ENCODE data around the gene NEAT1.
A peak's percentile ranks its signal among the peaks of the same experiment; 100 is the strongest.
"Not testable (repeated sequence)": the region's sequence is repeated elsewhere in the genome, so short reads cannot be mapped to it uniquely, and the experiment has no call there.

The NEAT1 gene

GRCh38 chr11:65438257-65439151, 15.9 kb downstream of the NEAT1 start:
- Mint-ChIP-seq H3K27me3 (ENCODE audit: low read depth) (no peaks in the 10 kb centered on the region), H3K36me3 (ENCODE audit: low read depth) (peaks cover 68% of the 10 kb centered on the region), H3K27ac (peak overlapping the region; percentile 1), H3K4me3 (no peak overlapping the region), H3K4me1 (ENCODE audit: low read depth) (peaks cover 66% of the 10 kb centered on the region), H3K9me3 (no peaks in the 10 kb centered on the region)

GRCh38 chr11:65439331-65440181, 17.0 kb downstream of the NEAT1 start:
- Mint-ChIP-seq H3K9me3 (no peaks in the 10 kb centered on the region), H3K4me3 (no peak overlapping the region), H3K27ac (peak overlapping the region; percentile 65), H3K36me3 (ENCODE audit: low read depth) (peaks cover 67% of the 10 kb centered on the region), H3K27me3 (ENCODE audit: low read depth) (no peaks in the 10 kb centered on the region), H3K4me1 (ENCODE audit: low read depth) (peaks cover 64% of the 10 kb centered on the region)

- Mint-ChIP-seq H3K9me3 (no peaks in the 10 kb centered on the region), H3K36me3 (ENCODE audit: low read depth) (peaks cover 54% of the 10 kb centered on the region)
Measured at GRCh38 chr11:65440831-65441499, 18.4 kb downstream of the NEAT1 start.

GRCh38 chr11:65442842-65443331, 20.3 kb downstream of the NEAT1 start:
- Mint-ChIP-seq H3K27ac (peak overlapping the region; percentile 68), H3K4me1 (ENCODE audit: low read depth) (peaks cover 45% of the 10 kb centered on the region), H3K4me3 (peak overlapping the region; percentile 17), H3K36me3 (ENCODE audit: low read depth) (peaks cover 37% of the 10 kb centered on the region), H3K27me3 (ENCODE audit: low read depth) (no peaks in the 10 kb centered on the region), H3K9me3 (no peaks in the 10 kb centered on the region)

More at GRCh38 chr11:65440831-65441499, 18.4 kb downstream of the NEAT1 start:
- Mint-ChIP-seq H3K27me3 (ENCODE audit: low read depth) (no peaks in the 10 kb centered on the region), H3K4me1 (ENCODE audit: low read depth) (peaks cover 55% of the 10 kb centered on the region), H3K27ac (peak overlapping the region; percentile 87), H3K4me3 (peak overlapping the region; percentile 46)

GRCh38 chr11:65444314-65445051, 21.9 kb downstream of the NEAT1 start:
- H3K27ac Mint-ChIP-seq = peak overlapping the region; percentile 74

GRCh38 chr11:65445101-65445603, 22.6 kb downstream of the NEAT1 start:
- Mint-ChIP-seq H3K4me1 (ENCODE audit: low read depth) (peaks cover 36% of the 10 kb centered on the region), H3K4me3 (no peak overlapping the region), H3K27me3 (ENCODE audit: low read depth) (no peaks in the 10 kb centered on the region), H3K9me3 (no peaks in the 10 kb centered on the region), H3K27ac (peak overlapping the region; percentile 74), H3K36me3 (ENCODE audit: low read depth) (peaks cover 24% of the 10 kb centered on the region)

More at GRCh38 chr11:65444314-65445051, 21.9 kb downstream of the NEAT1 start:
- Mint-ChIP-seq H3K9me3 (no peaks in the 10 kb centered on the region), H3K4me3 (no peak overlapping the region), H3K27me3 (ENCODE audit: low read depth) (no peaks in the 10 kb centered on the region), H3K36me3 (ENCODE audit: low read depth) (peaks cover 24% of the 10 kb centered on the region), H3K4me1 (ENCODE audit: low read depth) (peaks cover 41% of the 10 kb centered on the region)

GRCh38 chr11:65445604-65446445, 23.2 kb downstream of the NEAT1 start:
- no peaks in the 10 kb centered on the region for H3K27me3 Mint-ChIP-seq (ENCODE audit: low read depth)
- H3K4me1 Mint-ChIP-seq (ENCODE audit: low read depth) = peaks cover 33% of the 10 kb centered on the region
- peak overlapping the region; percentile 63 for H3K27ac Mint-ChIP-seq
- no peaks in the 10 kb centered on the region for H3K9me3 Mint-ChIP-seq
- no peak overlapping the region for H3K4me3 Mint-ChIP-seq
- peaks cover 20% of the 10 kb centered on the region for H3K36me3 Mint-ChIP-seq (ENCODE audit: low read depth)

GRCh38 chr11:65446446-65447277, 24.1 kb downstream of the NEAT1 start:
- H3K4me1 Mint-ChIP-seq (ENCODE audit: low read depth) = peaks cover 28% of the 10 kb centered on the region
- no peaks in the 10 kb centered on the region for H3K27me3 Mint-ChIP-seq (ENCODE audit: low read depth)
- no peaks in the 10 kb centered on the region for H3K9me3 Mint-ChIP-seq
- H3K36me3 Mint-ChIP-seq (ENCODE audit: low read depth) = peaks cover 15% of the 10 kb centered on the region
- H3K27ac Mint-ChIP-seq = peak overlapping the region; percentile 71
- H3K4me3 Mint-ChIP-seq = no peak overlapping the region

GRCh38 chr11:65448074-65448417, 25.4 kb downstream of the NEAT1 start:
- no peaks in the 10 kb centered on the region for H3K9me3 Mint-ChIP-seq
- no peak overlapping the region for H3K27ac Mint-ChIP-seq
- H3K4me3 Mint-ChIP-seq = no peak overlapping the region
- peaks cover 10% of the 10 kb centered on the region for H3K36me3 Mint-ChIP-seq (ENCODE audit: low read depth)
- H3K27me3 Mint-ChIP-seq (ENCODE audit: low read depth) = no peaks in the 10 kb centered on the region
- peaks cover 21% of the 10 kb centered on the region for H3K4me1 Mint-ChIP-seq (ENCODE audit: low read depth)

DNA sequence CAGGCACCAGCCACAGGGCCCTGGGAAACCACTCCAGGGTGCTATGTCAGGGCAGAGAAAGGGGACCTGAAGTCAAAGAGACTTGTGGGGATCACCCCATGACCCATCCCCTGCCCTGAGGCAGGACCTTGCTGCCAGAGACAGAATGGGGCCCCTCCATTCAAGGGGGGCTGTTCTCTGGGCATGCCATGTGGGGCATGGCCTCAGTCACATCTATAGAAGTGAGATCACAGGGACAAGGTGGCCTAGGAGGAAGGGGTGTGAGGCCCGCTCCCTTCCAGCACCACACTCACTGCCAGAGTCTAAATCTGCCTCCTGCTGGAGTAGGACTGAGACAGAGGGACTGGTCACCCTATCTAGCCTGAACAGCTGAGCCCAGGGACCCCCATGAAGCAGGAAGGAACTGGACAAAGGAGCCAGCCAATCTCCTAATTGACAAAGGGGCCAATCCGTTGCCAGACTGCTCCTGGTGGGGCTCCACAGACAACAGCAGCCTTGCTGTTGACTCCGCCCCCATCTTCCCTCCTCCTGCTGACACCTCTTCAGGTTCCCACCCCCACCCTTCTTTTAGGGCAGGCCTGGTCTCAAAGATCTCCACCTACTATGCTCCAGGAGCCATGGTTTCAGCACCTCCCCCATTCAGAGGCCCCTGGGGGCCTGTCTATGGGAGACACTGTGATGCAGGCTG, 26.0 kb downstream of the NEAT1 start:
- H3K4me3 Mint-ChIP-seq = no peak overlapping the region
- peaks cover 7% of the 10 kb centered on the region for H3K36me3 Mint-ChIP-seq (ENCODE audit: low read depth)
- peak overlapping the region; percentile 58 for H3K27ac Mint-ChIP-seq
- H3K4me1 Mint-ChIP-seq (ENCODE audit: low read depth) = peaks cover 18% of the 10 kb centered on the region
- no peaks in the 10 kb centered on the region for H3K9me3 Mint-ChIP-seq
- H3K27me3 Mint-ChIP-seq (ENCODE audit: low read depth) = no peaks in the 10 kb centered on the region

DNA sequence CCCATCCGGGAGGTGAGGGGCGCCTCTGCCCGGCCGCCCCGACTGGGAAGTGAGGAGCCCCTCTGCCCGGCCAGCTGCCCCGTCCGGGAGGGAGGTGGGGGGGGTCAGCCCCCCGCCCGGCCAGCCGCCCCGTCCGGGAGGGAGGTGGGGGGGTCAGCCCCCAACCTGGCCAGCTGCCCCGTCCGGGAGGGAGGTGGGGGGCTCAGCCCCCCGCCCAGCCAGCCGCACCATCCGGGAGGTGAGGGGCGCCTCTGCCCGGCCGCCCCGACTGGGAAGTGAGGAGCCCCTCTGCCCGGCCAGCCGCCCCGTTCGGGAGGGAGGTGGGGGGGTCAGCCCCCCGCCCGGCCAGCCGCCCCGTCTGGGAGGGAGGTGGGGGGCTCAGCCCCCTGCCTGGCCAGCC, 28.7 kb downstream of the NEAT1 start:
- not testable (repeated sequence) for H3K4me3 Mint-ChIP-seq; H3K27ac Mint-ChIP-seq; H3K9me3 Mint-ChIP-seq; H3K36me3 Mint-ChIP-seq (ENCODE audit: low read depth); H3K27me3 Mint-ChIP-seq (ENCODE audit: low read depth)
- peaks cover 18% of the 10 kb centered on the region for H3K4me1 Mint-ChIP-seq (ENCODE audit: low read depth)

GRCh38 chr11:65452259-65452658, 29.7 kb downstream of the NEAT1 start:
- peaks cover 14% of the 10 kb centered on the region for H3K36me3 Mint-ChIP-seq (ENCODE audit: low read depth)
- H3K4me1 Mint-ChIP-seq (ENCODE audit: low read depth) = peaks cover 21% of the 10 kb centered on the region
- not testable (repeated sequence) for H3K9me3 Mint-ChIP-seq; H3K27me3 Mint-ChIP-seq (ENCODE audit: low read depth); H3K4me3 Mint-ChIP-seq; H3K27ac Mint-ChIP-seq
